ENCODE data around the gene ARFGAP2.

The ARFGAP2 gene

GRCh38 chr11:47152126-47152952 lies 24.3 kb downstream of the ARFGAP2 start:
- no peak for DNase-seq (ENCODE audit: low spot score)
- no peak for TF ChIP-seq CTCF (IDR thresholded peaks at IDR 0.05; ENCODE audit: extremely low read depth, missing control alignments)

- no peak for TF ChIP-seq CTCF (IDR thresholded peaks at IDR 0.05; ENCODE audit: extremely low read depth, missing control alignments)
Measured at GRCh38 chr11:47149782-47150181, 26.9 kb downstream of the ARFGAP2 start.

GRCh38 chr11:47148903-47149531 lies 27.7 kb downstream of the ARFGAP2 start:
- TF ChIP-seq CTCF (IDR thresholded peaks at IDR 0.05; ENCODE audit: extremely low read depth, missing control alignments): no peak

More at GRCh38 chr11:47149782-47150181, 26.9 kb downstream of the ARFGAP2 start:
- no peak for DNase-seq (ENCODE audit: low spot score)

GRCh38 chr11:47148270-47148669 lies 28.4 kb downstream of the ARFGAP2 start:
- TF ChIP-seq CTCF (IDR thresholded peaks at IDR 0.05; ENCODE audit: extremely low read depth, missing control alignments): no peak

More at GRCh38 chr11:47148903-47149531, 27.7 kb downstream of the ARFGAP2 start:
- no peak for DNase-seq (ENCODE audit: low spot score)

GRCh38 chr11:47147681-47148080 lies 29.0 kb downstream of the ARFGAP2 start:
- DNase-seq (ENCODE audit: low spot score): no peak
- no peak for TF ChIP-seq CTCF (IDR thresholded peaks at IDR 0.05; ENCODE audit: extremely low read depth, missing control alignments)

More at GRCh38 chr11:47148270-47148669, 28.4 kb downstream of the ARFGAP2 start:
- no peak for DNase-seq (ENCODE audit: low spot score)

GRCh38 chr11:47147250-47147649 lies 29.4 kb downstream of the ARFGAP2 start:
- no peak for TF ChIP-seq CTCF (IDR thresholded peaks at IDR 0.05; ENCODE audit: extremely low read depth, missing control alignments)
- DNase-seq (ENCODE audit: low spot score): no peak

GRCh38 chr11:47144541-47144940 lies 32.1 kb downstream of the ARFGAP2 start:
- TF ChIP-seq CTCF (IDR thresholded peaks at IDR 0.05; ENCODE audit: extremely low read depth, missing control alignments): no peak
- no peak for DNase-seq (ENCODE audit: low spot score)
